Endothelial cell of umbilical vein (primary cell): Measurements from ENCODE around the gene ZNF740. TPM values are rescaled to one million over a fixed set of nuclear protein-coding genes. Genes with fewer than 3 reads are reported as not detected.

Experiments used
- BruUV-seq: library from RNA; stranded (reverse); fragments of 400-500 nt; replicated peaks from 2 replicates; lab custom pipeline; 2021; lab: Mats Ljungman, UMichigan
- CTCF ChIA-PET: fragments of 300-600, 350-600 bp; sonication (Branson Sonifier 250); formaldehyde crosslinking; loops from one replicate; lab custom pipeline; 2021; ENCODE audit warnings: antibody characterized with exemption, inconsistent platforms; lab: Charles Lee
- POLR2A ChIA-PET: fragments of 300-600, 350-600 bp; sonication (Branson Sonifier 250); formaldehyde crosslinking; loops from one replicate; lab custom pipeline; 2021; ENCODE audit warnings: antibody characterized with exemption, inconsistent platforms; lab: Charles Lee
- DNase-seq: peaks from one replicate; pipeline ENCODE4 v3.0.0-alpha.2; 2011; ENCODE audit warnings: low read depth, low spot score
- FAIRE-seq: peaks from 2 replicates; lab custom pipeline; 2011; peaks lifted over from hg19 to GRCh38; lab: Jason Lieb, UNC
- H2AFZ ChIP-seq: 2 replicates; pipeline ENCODE4 v1.6.0; 2012; ENCODE audit warnings: low read depth, low read length, control low read depth, inconsistent platforms
- H3K27ac ChIP-seq: 2 replicates; pipeline ENCODE4 v1.5.1; 2011; ENCODE audit warnings: low read depth, mild to moderate bottlenecking, control low read depth, low read length, moderate library complexity; ENCODE audit not compliant: insufficient read depth
- H3K27me3 ChIP-seq, 2 experiments: 2 replicates each; pipeline versions ENCODE4 v1.6.0 to v1.6.1; 2011; ENCODE audit warnings: low read length in 2 of 2, mixed read lengths in 1 of 2; ENCODE audit not compliant: control insufficient read depth in 2 of 2, insufficient read depth in 2 of 2
- H3K36me3 ChIP-seq, 2 experiments: 2 replicates in 1 of 2; 3 replicates in 1 of 2; pipeline ENCODE4 v1.5.1; 2011; ENCODE audit warnings: low read length in 2 of 2, mild to moderate bottlenecking in 1 of 2, moderate library complexity in 1 of 2; ENCODE audit not compliant: control insufficient read depth in 2 of 2, insufficient read depth in 2 of 2; ENCODE audit errors: extremely low read depth in 1 of 2
- H3K4me1 ChIP-seq: 3 replicates; pipeline ENCODE4 v1.5.1; 2011; ENCODE audit warnings: mild to moderate bottlenecking, low read length; ENCODE audit not compliant: control insufficient read depth, insufficient read depth; ENCODE audit errors: extremely low read depth
- H3K4me2 ChIP-seq: 2 replicates; pipeline ENCODE4 v1.6.1; 2011; ENCODE audit warnings: low read length, control low read depth, mixed read lengths; ENCODE audit not compliant: insufficient read depth
- H3K4me3 ChIP-seq, 3 experiments: fragments of 200-600 bp in 1 of 3; sonication (generic), shearing (Covaris generic) in 1 of 3; replicated peaks in 1 of 3; 2 replicates each; pipeline ENCODE4 v1.5.1; 2011 to 2016; ENCODE audit warnings: control low read depth in 3 of 3, low read length in 3 of 3, mild to moderate bottlenecking in 2 of 3, inconsistent platforms in 1 of 3, low read depth in 1 of 3, moderate library complexity in 1 of 3; ENCODE audit not compliant: insufficient read depth in 1 of 3
- H3K79me2 ChIP-seq: 2 replicates; pipeline ENCODE4 v1.6.0; 2012; ENCODE audit warnings: low read length, inconsistent platforms; ENCODE audit not compliant: control insufficient read depth, insufficient read depth
- H3K9ac ChIP-seq: replicated peaks from 2 replicates; pipeline ENCODE3; 2011; ENCODE audit warnings: low read length, control low read depth; ENCODE audit not compliant: insufficient read depth; ENCODE audit errors: extremely low read depth
- H3K9me1 ChIP-seq: replicated peaks from 3 replicates; pipeline ENCODE4 v1.6.0; 2011; ENCODE audit warnings: mild to moderate bottlenecking, low read length; ENCODE audit not compliant: control insufficient read depth, insufficient read depth; ENCODE audit errors: extremely low read depth
- H3K9me3 ChIP-seq: replicated peaks from 2 replicates; pipeline ENCODE4 v1.5.1; 2012; ENCODE audit warnings: low read length, inconsistent platforms; ENCODE audit not compliant: control insufficient read depth, insufficient read depth
- H4K20me1 ChIP-seq: replicated peaks from 2 replicates; pipeline ENCODE3; 2011; ENCODE audit warnings: mild to moderate bottlenecking, low read length; ENCODE audit not compliant: control insufficient read depth, insufficient read depth; ENCODE audit errors: extremely low read depth
- CTCF ChIP-seq, 2 donors: IDR thresholded peaks; 1 replicate in 1 of 2; 2 replicates in 1 of 2; pipeline ENCODE4 v1.5.1; 2011; ENCODE audit warnings: low read length in 2 of 2, mild to moderate bottlenecking in 2 of 2, moderate library complexity in 2 of 2, control low read depth in 1 of 2, inconsistent platforms in 1 of 2, low read depth in 1 of 2; ENCODE audit not compliant: insufficient read depth in 1 of 2; ENCODE audit errors: extremely low read depth in 1 of 2
- EZH2 ChIP-seq: IDR thresholded peaks from 2 replicates; pipeline ENCODE4 v1.6.1; 2012; ENCODE audit warnings: borderline replicate concordance, low read depth, mild to moderate bottlenecking, moderate library complexity, low read length, inconsistent platforms; ENCODE audit not compliant: severe bottlenecking
- FOS ChIP-seq: IDR thresholded peaks from 2 replicates; pipeline ENCODE4 v1.6.1; 2011; ENCODE audit warnings: mild to moderate bottlenecking, low read length, moderate library complexity, borderline replicate concordance; ENCODE audit not compliant: insufficient read depth
- GATA2 ChIP-seq: IDR thresholded peaks from 2 replicates; pipeline ENCODE4 v1.7.0; 2011; ENCODE audit warnings: low read depth, mild to moderate bottlenecking, moderate library complexity, mixed read lengths, low read length; ENCODE audit not compliant: insufficient read length, insufficient read depth
- JUN ChIP-seq: IDR thresholded peaks from 2 replicates; pipeline ENCODE4 v1.6.1; 2011; ENCODE audit warnings: borderline replicate concordance, low read depth; ENCODE audit not compliant: insufficient read length, insufficient read depth
- MAX ChIP-seq: IDR thresholded peaks from 2 replicates; pipeline ENCODE4 v1.6.1; 2011; ENCODE audit not compliant: insufficient read depth, insufficient read length
- MYC ChIP-seq: IDR thresholded peaks from one replicate; pipeline ENCODE4 v1.6.1; 2011; ENCODE audit warnings: mild to moderate bottlenecking, low read depth, low read length
- POLR2A ChIP-seq: IDR thresholded peaks from 2 replicates; pipeline ENCODE4 v1.6.1; 2012; ENCODE audit warnings: low read depth, mild to moderate bottlenecking, control low read depth, low read length
- POLR2AphosphoS5 ChIP-seq: IDR thresholded peaks from 2 replicates; pipeline ENCODE4 v1.6.1; 2012; ENCODE audit warnings: low read depth, mild to moderate bottlenecking, control low read depth, low read length, moderate library complexity; ENCODE audit not compliant: insufficient read depth
- dilution Hi-C: fragments of 300-500 bp; cut with MboI; formaldehyde crosslinking; loops from one replicate; pipeline ENCODE4 v1.15.0; 2019; ENCODE audit warnings: low sequenced_read_pairs; ENCODE audit not compliant: extremely low pct_ligation_motif_present
- intact Hi-C: fragments of 100-400 bp; cut with micrococcal nuclease; formaldehyde crosslinking; loops from one replicate; pipeline ENCODE4 v1.10.0; 2022
- polyA plus RNA-seq, 4 experiments: library from polyadenylated mRNA; depleted of rRNA in 3 of 4; stranded (reverse) in 3 of 4; unstranded in 1 of 4; fragments of >200 nt; gene quantifications; 2 replicates each; pipeline versions ENCODE4 v1.2.1 to v1.2.3, GENCODE V29; 2011 to 2012; ENCODE audit warnings: missing spikeins in 1 of 4
- total RNA-seq: library from RNA; stranded (reverse); gene quantifications from 2 replicates; pipeline ENCODE4 v1.2.3, GENCODE V29; 2021

ZNF740 gene
- total and polyA plus RNA-seq, 2 donors (not counting 3 experiments of a cell fraction or from before 2014, with no cell fraction given): 10.5 to 38.1 TPM

GRCh38 chr12:53166837-53167236, 13.7 kb upstream of the ZNF740 start:
- no peak for FAIRE-seq
- CTCF ChIA-PET: interaction anchor here (1.7 kb wide), 1 partner anchor 26 kb away, joined by 4 read pairs; no protein-coding TSS in a partner anchor

More at GRCh38 chr12:53166837-53167236, 13.7 kb upstream of the ZNF740 start:
- TF ChIP-seq MYC (no peak), MAX (no peak), POLR2AphosphoS5 (no peak), POLR2A (no peak), JUN (no peak), FOS (no peak), EZH2 (no peak), CTCF (IDR thresholded peaks at IDR 0.05; ENCODE audit: extremely low read depth in 1 of 2, insufficient read depth in 1 of 2, low read depth in 1 of 2, low read length in 2 of 2) (no peak), GATA2 (no peak)
- no peak overlapping the region for H3K27ac ChIP-seq
- POLR2A ChIA-PET: no interaction called here
- H4K20me1 ChIP-seq: no peaks in the 10 kb centered on the region
- DNase-seq: no peak
- H3K4me3 ChIP-seq: no peak overlapping the region
- H3K9me1 ChIP-seq: no peaks in the 10 kb centered on the region
- no peak overlapping the region for H2AFZ ChIP-seq
- H3K9ac ChIP-seq: no peak overlapping the region
- H3K36me3 ChIP-seq: peaks cover 0 to 5% of the 10 kb centered on the region in 2 experiments
- intact Hi-C loops: no loop called here
- no peaks in the 10 kb centered on the region for H3K4me1 ChIP-seq
- BruUV-seq: no TSS peak
- H3K27me3 ChIP-seq: no peaks in the 10 kb centered on the region
- H3K79me2 ChIP-seq: no peaks in the 10 kb centered on the region
- H3K9me3 ChIP-seq: no peaks in the 10 kb centered on the region
- H3K4me2 ChIP-seq: no peak overlapping the region
- dilution Hi-C loops: no loop called here
